Choroid plexus epithelial cell (primary cell): ENCODE data around the gene DROSHA.
"Not testable (repeated sequence)": the region's sequence is repeated elsewhere in the genome, so short reads cannot be mapped to it uniquely, and the experiment has no call there.

Experiments
- DNase-seq: peaks from one replicate; pipeline ENCODE4 v3.0.0-alpha.2; 2010; ENCODE audit warnings: low read depth
- H3K4me3 ChIP-seq: 2 replicates; pipeline ENCODE4 v1.5.1; 2011; ENCODE audit warnings: low read depth, mild to moderate bottlenecking, control low read depth, low read length, moderate library complexity
- TF ChIP-seq, protein P1 (sequence below): conservative IDR thresholded peaks from 2 replicates; pipeline ENCODE4 v1.5.1; 2011; ENCODE audit warnings: low read depth, mild to moderate bottlenecking, control low read depth, inconsistent platforms, low read length, moderate library complexity

DROSHA gene

DNA sequence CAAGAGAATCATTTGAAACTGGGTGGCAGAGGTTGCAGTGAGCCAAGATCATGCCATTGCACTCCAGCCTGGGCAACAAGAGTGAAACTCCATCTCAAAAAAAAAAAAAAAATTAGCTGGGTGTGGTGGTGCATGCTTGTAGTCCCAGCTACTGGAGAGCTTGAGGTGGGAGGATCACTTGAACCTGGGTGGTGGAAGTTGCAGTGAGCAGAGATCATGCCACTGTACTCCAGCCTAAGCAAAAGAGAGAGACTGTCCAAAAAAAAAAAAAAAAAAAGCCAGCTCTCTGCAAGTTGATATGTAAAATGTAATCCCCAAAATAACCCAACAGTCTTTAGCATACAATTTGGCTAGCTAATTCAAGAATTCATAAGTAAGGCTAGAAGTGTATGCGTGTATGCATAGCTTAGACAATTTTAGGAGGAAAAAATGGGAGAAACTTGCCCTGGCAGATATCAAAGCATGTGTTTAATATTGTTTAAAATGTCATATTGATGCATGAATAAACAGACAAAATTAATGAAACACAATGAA, 36.5 kb upstream of the DROSHA start:
- H3K4me3 ChIP-seq: no peak overlapping the region
- TF ChIP-seq, protein P1, sequence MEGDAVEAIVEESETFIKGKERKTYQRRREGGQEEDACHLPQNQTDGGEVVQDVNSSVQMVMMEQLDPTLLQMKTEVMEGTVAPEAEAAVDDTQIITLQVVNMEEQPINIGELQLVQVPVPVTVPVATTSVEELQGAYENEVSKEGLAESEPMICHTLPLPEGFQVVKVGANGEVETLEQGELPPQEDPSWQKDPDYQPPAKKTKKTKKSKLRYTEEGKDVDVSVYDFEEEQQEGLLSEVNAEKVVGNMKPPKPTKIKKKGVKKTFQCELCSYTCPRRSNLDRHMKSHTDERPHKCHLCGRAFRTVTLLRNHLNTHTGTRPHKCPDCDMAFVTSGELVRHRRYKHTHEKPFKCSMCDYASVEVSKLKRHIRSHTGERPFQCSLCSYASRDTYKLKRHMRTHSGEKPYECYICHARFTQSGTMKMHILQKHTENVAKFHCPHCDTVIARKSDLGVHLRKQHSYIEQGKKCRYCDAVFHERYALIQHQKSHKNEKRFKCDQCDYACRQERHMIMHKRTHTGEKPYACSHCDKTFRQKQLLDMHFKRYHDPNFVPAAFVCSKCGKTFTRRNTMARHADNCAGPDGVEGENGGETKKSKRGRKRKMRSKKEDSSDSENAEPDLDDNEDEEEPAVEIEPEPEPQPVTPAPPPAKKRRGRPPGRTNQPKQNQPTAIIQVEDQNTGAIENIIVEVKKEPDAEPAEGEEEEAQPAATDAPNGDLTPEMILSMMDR: no peak
- DNase-seq: no peak

DNA sequence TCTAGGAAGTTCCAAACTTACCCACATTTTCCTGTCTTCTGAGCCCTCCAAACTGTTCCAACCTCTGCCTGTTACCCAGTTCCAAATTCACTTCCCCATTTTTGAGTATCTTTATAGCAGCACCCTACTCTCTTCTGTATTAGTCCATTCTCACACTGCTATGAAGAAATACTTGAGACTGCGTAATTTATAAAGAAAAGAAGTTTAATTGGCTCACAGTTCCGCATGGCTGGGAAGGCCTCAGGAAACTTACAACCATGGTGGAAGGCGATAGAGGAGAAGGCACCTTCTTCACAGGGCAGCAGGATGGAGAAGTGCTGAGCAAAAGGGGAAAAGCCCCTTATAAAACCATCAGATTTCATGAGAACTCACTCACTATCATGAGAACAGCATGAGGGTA, 34.5 kb upstream of the DROSHA start:
- H3K4me3 ChIP-seq, DNase-seq: not testable (repeated sequence)

DNA sequence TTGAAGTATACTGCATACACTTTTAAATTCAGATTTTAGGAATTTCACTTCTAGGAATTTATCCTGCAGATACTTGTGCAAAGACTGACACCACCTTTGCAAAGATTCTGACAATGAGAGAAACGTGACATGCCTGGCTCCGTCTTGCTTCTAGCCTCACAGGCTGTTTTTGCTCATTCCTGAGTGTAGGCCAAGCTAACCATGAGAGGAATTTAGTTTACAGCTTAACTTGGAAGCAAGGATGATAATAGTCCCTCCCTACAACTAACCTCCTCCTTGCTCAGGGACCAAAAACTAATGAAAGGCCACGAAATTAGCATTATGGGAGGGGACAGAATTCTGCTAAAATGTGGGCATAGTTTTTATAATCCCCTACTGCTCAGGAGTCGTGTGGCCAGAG, 31.3 kb upstream of the DROSHA start:
- DNase-seq: peak; percentile 20
- no peak overlapping the region for H3K4me3 ChIP-seq
- TF ChIP-seq, protein P1: no peak

DNA sequence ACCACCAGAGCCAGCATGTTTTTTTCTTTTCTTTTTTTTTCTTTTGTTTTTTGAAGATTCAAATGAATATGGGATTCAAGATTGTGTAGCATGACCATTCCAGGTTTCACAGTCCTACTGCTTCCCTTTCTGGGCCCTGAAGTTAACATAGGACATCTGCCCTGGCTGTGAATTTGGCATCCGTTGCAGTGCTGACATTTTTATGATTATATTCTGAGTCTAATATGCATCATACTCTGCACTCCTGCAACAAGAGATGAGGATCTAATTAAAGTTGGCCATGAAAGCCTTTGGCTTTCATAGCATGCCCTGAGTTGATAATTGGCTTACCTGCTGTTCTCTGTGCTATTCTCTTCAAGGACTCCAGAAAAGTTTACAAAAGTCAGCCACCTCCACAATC, 30.1 kb upstream of the DROSHA start:
- no peak for DNase-seq
- TF ChIP-seq, protein P1: no peak

DNA sequence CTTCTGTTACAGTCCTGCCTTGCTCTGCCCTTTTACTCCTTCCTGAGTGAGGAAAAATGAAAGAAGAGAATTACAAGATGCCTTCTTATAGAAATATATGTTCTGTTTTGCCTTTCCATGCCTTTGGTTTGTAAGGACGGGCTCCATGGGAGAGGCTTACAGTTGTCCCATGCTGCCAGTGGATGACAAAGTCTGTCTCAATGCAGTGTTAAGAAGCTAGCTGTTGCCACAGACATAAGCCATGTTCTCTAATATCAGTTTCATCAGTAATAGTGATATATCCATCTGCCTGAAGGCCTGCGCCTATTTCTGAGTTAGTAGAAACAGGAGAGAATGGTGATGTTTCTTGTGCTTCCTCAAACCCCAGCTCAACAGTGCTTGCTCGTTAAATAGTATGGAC, 28.0 kb upstream of the DROSHA start:
- TF ChIP-seq, protein P1: no peak
- no peak for DNase-seq

More for the DNA sequence above, 30.1 kb upstream of the DROSHA start:
- H3K4me3 ChIP-seq: no peak overlapping the region

DNA sequence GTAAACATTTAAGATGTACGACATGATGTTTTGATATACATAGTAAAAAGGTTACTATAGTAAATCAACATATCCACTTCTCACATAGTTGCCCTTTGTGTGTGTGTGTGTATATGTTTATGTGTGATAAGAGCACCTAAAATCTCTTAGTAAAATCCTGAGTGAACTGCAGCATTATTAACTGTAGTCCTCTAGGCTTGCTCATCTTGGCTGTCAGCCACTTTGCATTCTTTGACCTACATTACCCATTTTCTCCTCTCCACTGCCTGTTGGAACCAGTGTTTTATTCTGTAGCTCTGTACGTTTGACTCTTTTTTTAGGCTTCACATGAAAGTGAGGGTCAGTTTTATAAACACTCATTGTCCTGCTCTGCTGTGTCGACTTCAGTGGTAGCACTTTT, 24.6 kb upstream of the DROSHA start:
- peak; percentile 82 for DNase-seq
- no peak overlapping the region for H3K4me3 ChIP-seq
- TF ChIP-seq, protein P1: no peak

More for the DNA sequence above, 28.0 kb upstream of the DROSHA start:
- no peak overlapping the region for H3K4me3 ChIP-seq

DNA sequence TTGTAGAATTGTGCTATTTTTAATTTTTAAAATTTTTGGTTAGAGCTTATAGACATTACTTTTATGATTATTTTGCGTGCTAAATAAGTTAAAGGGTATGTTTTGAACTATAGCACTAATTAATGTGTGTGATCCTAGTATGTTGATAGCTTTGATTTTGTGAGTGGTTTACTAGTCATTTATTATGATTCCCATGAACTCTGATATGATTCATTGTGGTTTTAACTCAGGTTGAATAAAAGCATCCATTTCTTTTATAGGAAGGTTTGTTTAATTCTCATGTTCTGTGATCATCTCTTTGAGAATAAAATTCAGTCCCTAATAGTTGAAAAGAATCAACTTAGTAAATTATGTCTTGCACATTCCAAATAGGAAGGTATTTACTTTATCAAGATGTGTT, 22.7 kb upstream of the DROSHA start:
- TF ChIP-seq, protein P1: no peak
- no peak overlapping the region for H3K4me3 ChIP-seq
- no peak for DNase-seq

DNA sequence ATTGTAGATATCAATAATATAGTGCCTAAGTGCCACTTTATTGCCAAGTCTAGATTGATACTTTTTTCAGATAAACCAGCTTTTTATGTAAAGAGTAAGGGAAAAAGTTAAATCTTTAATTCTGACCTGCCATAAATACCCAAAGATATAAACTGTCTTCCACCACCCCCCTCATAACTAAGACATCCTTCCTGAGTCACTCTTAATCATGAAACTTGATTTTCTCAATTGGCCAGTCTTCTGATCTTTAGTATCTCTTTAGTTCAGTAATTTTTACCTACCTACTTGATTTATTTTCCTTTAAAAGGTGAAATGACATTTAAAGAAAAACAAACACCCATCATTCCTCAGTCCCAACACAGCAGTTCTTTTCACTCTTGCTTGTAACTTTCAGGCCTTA, 22.0 kb upstream of the DROSHA start:
- no peak for DNase-seq
- TF ChIP-seq, protein P1: no peak
- no peak overlapping the region for H3K4me3 ChIP-seq
